Ectodermal cell (in vitro differentiated cells): ENCODE measurements around the gene TUBB4B.
"Not testable (repeated sequence)": the region's sequence is repeated elsewhere in the genome, so short reads cannot be mapped to it uniquely, and the experiment has no call there.

Experiments
- H3K27ac ChIP-seq: 2 replicates; pipeline ENCODE4 v1.7.0; 2013; ENCODE audit warnings: mild to moderate bottlenecking, low read depth, low read length; ENCODE audit not compliant: insufficient read depth, poor library complexity, severe bottlenecking
- H3K27me3 ChIP-seq: 2 replicates; pipeline ENCODE4 v1.7.0; 2013; ENCODE audit warnings: mild to moderate bottlenecking, low read length; ENCODE audit not compliant: insufficient read depth, control insufficient read depth, poor library complexity, severe bottlenecking
- H3K36me3 ChIP-seq: one replicate; pipeline ENCODE4 v1.7.0; 2013; ENCODE audit warnings: low read length; ENCODE audit not compliant: control insufficient read depth, insufficient read depth
- H3K4me1 ChIP-seq: one replicate; pipeline ENCODE4 v1.7.0; 2013; ENCODE audit warnings: low read length; ENCODE audit not compliant: control insufficient read depth, insufficient read depth
- H3K4me3 ChIP-seq: 2 replicates; pipeline ENCODE4 v1.7.0; 2013; ENCODE audit warnings: low read depth, low read length, control low read depth; ENCODE audit not compliant: insufficient read depth
- H3K9me3 ChIP-seq: 2 replicates; pipeline ENCODE4 v1.7.0; 2013; ENCODE audit warnings: mild to moderate bottlenecking, low read length, moderate library complexity; ENCODE audit not compliant: control insufficient read depth
- WGBS, 2 experiments: methylation state at CpG; one replicate each; pipeline ENCODE4 v1.1.7; 2013; ENCODE audit warnings: missing lambda C conversion rate in 2 of 2; 5-methylcytosine and 5-hydroxymethylcytosine counted together

TUBB4B gene

DNA sequence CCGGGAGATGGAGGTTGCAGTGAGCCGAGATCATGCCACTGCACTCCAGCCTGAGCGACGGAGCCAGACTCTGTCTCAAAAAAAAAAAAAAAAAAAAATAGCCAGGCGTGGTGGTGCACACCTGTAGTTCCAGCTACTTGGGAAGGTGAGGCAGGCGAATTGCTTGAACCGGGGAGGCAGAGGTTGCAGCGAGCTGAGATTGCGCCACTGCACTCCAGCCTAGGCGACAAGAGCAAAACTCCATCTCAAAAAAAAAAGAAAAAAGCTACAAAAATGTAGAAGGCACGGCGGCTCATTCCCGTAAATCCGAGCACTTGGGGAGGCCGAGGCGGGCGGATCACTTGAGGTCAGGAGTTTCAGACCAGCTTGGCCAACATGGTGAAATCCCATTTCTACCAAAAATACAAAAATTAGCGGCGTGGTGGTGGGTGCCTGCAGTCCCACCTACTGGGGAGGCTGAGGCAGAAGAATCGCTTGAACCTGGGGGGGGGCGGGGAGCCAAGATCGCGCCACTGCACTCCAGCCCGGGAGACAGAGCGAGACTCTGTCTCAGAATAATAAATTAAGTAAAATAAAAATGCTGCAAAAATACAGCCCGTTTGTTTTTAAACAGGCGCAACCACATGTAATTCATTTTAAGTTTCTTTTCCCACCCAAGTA, 1.4 kb upstream of the TUBB4B start:
- not testable (repeated sequence) for H3K9me3 ChIP-seq, H3K36me3 ChIP-seq, H3K27me3 ChIP-seq
- 64 to 65% methylated on average over 27 of the region's 27 CpGs for WGBS, 2 experiments
- Histone ChIP-seq H3K27ac (peak overlapping the region; percentile 91), H3K4me1 (peaks cover 50% of the 10 kb centered on the region), H3K4me3 (peak overlapping the region; percentile 81)

DNA sequence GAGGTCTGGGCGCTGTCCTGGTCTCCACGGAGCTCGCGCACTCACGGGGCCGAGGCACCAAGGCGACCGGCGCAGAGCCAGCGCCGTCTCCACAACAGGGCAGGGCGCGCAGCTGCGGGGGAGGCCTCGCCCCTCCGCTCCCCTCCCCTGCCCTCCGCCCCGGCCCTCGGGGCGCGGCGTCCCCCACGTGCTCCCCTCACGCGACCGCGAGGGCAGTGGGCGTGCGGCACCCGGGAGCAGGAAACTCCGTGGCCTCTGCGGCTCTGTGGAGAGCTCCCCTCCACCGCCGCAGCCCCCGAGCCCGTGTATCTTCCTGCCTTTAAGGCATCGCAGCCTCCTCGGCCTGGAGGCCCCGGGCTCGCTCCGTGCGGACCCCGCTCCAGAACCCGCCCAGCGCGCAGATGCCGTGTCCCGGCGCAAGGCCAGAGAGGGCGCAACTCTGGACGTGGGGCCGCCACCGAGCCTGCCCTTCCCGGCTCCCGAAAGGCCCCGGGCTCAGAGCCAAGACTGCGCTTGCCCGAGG, 708 bp upstream of the TUBB4B start:
- peaks cover 7% of the 10 kb centered on the region for H3K36me3 ChIP-seq
- H3K4me3 ChIP-seq: peak overlapping the region; percentile 81
- 0% methylated on average over 58 of the region's 58 CpGs for WGBS, 2 experiments
- H3K27me3 ChIP-seq: no peaks in the 10 kb centered on the region
- H3K9me3 ChIP-seq: no peaks in the 10 kb centered on the region
- peaks cover 50% of the 10 kb centered on the region for H3K4me1 ChIP-seq
- H3K27ac ChIP-seq: peak overlapping the region; percentile 91

DNA sequence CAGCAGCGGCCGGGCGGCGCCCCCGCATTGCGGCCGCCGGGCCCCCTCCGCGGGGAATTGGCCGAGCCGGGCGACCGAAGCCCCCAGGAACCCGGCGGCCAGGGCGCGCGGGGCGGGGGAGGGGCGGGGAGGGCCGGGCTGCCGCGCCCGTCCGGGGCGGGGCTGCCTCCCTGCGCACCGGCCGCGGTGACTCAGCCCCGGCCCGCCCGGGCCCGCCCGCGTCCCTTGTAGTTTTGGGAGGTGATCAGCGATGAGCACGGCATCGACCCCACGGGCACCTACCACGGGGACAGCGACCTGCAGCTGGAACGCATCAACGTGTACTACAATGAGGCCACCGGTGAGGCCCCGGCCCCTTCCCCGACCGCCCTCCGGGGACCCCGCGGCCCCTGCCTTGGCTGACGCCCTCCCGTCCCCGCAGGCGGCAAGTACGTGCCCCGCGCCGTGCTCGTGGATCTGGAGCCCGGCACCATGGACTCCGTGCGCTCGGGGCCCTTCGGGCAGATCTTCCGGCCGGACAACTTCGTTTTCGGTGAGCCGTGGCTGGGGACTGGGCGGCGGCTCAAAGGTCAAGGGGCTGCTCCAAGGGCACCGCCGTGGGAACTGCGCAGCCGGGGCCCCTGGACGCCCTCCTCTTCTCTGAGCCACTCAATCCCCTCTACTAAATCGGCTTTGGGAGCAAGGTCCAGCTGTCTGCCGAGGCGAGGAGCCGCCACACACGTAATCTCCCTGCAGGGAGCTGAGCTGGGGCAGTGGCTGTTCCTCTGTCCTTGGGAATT, 592 bp downstream of the TUBB4B start:
- Histone ChIP-seq H3K9me3 (no peaks in the 10 kb centered on the region), H3K4me3 (peak overlapping the region; percentile 80), H3K27ac (no peak overlapping the region), H3K27me3 (no peaks in the 10 kb centered on the region), H3K36me3 (peaks cover 7% of the 10 kb centered on the region), H3K4me1 (peaks cover 45% of the 10 kb centered on the region)
- WGBS, 2 experiments: 2 to 3% methylated on average over 83 of the region's 83 CpGs

DNA sequence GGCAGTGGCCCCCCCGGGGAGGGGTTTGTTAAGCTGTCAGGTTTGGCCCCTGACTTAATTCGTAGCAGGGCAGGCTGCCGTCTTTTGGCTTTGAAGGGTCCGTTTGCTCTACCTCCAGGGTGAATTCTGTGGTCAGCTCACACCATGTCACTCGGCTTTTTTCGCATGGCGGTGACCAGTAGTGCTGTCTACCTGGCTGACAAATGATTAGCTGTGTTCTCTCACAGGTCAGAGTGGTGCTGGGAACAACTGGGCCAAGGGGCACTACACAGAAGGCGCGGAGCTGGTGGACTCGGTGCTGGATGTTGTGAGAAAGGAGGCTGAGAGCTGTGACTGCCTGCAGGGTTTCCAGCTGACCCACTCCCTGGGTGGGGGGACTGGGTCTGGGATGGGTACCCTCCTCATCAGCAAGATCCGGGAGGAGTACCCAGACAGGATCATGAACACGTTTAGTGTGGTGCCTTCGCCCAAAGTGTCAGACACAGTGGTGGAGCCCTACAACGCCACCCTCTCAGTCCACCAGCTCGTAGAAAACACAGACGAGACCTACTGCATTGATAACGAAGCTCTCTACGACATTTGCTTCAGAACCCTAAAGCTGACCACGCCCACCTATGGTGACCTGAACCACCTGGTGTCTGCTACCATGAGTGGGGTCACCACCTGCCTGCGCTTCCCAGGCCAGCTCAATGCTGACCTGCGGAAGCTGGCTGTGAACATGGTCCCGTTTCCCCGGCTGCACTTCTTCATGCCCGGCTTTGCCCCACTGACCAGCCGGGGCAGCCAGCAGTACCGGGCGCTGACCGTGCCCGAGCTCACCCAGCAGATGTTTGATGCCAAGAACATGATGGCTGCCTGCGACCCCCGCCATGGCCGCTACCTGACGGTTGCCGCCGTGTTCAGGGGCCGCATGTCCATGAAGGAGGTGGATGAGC, 1.4 kb downstream of the TUBB4B start:
- 87 to 88% methylated on average over 36 of the region's 36 CpGs for WGBS, 2 experiments
- peaks cover 41% of the 10 kb centered on the region for H3K4me1 ChIP-seq
- no peaks in the 10 kb centered on the region for H3K27me3 ChIP-seq
- no peaks in the 10 kb centered on the region for H3K9me3 ChIP-seq
- H3K27ac ChIP-seq: no peak overlapping the region
- peaks cover 7% of the 10 kb centered on the region for H3K36me3 ChIP-seq
- H3K4me3 ChIP-seq: peak overlapping the region; percentile 80

DNA sequence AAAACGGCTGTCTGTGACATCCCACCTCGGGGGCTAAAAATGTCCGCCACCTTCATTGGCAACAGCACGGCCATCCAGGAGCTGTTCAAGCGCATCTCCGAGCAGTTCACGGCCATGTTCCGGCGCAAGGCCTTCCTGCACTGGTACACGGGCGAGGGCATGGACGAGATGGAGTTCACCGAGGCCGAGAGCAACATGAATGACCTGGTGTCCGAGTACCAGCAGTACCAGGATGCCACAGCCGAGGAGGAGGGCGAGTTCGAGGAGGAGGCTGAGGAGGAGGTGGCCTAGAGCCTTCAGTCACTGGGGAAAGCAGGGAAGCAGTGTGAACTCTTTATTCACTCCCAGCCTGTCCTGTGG, 2.2 kb downstream of the TUBB4B start:
- H3K4me1 ChIP-seq: peaks cover 36% of the 10 kb centered on the region
- not testable (repeated sequence) for H3K27ac ChIP-seq, H3K36me3 ChIP-seq, H3K9me3 ChIP-seq, H3K27me3 ChIP-seq, H3K4me3 ChIP-seq
- WGBS, 2 experiments: 96 to 97% methylated on average over 18 of the region's 18 CpGs

DNA sequence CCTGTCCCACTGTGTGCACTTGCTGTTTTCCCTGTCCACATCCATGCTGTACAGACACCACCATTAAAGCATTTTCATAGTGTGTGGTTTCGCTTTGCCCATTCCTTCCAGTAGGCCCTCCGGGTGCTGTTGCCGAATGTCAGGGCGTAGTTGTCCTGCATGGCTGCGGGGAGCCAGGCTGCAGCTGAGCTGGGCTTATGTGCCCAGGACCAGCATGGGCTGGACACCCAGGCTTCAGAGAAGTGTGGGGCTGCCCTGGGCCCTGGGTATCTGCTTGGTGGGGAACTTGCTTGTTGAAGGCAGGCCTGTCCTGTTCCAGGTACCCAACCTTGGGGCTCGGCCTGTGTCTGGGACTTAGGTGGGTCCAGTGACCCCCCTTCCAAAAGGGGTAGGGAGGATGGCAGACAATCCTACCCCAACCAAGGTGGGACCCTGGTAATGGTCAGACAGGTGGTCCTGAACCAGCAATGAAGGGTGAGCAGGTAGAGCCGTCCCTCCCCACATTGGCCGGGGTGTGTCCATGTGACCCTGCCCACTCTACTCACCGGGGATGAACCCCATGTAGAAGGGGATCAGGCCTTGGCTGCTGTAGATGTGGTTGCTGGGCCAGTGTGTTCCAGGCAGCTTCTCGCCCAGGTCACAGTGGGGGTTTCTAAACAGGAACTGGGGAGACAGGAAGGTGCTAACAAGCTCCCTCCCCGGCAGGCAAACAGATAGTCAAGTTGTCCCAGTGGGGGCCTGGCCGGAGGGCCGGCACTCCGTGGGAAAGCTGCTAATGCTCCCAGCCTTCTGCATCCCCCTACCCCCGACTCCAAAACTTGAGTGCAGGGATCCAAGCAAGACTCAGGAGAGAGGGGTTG, 2.8 kb downstream of the TUBB4B start:
- 75 to 80% methylated on average over 15 of the region's 15 CpGs for WGBS, 2 experiments
- Histone ChIP-seq H3K27me3 (no peaks in the 10 kb centered on the region), H3K4me1 (peaks cover 34% of the 10 kb centered on the region), H3K27ac (no peak overlapping the region), H3K9me3 (no peaks in the 10 kb centered on the region), H3K4me3 (no peak overlapping the region), H3K36me3 (peaks cover 7% of the 10 kb centered on the region)

DNA sequence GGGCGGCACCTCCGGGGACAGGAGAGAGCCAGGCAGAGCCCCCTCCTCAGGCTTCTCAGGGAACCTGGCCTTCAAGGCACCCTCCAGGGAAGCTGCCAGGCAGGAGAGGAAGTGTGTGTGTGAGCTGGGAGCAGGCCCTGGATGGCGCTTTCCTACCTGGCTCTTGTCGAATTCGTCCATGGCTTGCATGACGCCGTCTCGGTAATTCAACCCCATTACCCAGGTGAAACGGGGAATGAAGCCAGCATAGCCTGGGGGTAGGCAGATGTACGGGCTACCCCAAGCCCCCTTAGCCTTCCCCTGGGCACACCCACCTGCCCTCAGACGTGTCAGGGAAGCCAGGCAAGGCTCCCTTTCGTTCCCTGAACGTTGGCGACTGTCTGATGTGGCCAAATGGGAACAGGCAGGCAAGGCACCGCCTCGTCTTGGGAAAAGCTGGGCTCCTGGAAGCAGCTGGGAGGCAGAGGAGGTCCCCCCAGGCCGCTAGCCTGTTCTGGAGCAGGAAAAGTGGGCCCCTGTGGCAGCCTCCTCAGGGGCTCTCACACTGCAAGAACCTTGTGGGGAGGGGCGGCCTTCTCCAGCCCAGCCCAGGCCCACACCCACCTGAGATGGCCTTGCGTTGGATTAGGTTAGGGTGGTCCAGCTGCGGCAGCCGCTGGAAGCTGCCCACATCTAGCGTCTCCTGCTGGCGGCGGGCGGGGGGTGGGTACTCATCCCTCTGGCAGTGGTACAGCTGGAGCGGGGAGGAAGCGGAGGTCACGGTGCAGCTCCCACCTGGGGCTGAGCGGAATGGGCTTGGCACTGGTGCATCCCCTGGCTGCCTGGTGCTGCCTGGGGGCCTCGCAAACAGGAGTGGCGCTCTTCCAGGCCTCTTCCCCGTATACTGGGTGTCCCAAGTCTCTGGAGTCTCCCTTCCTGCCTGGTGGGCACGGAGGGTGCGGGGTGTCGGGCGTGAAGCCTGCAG, 3.7 kb downstream of the TUBB4B start:
- 75 to 77% methylated on average over 36 of the region's 36 CpGs for WGBS, 2 experiments
- H3K4me1 ChIP-seq: peaks cover 29% of the 10 kb centered on the region
- peaks cover 7% of the 10 kb centered on the region for H3K36me3 ChIP-seq
- H3K9me3 ChIP-seq: no peaks in the 10 kb centered on the region
- H3K27me3 ChIP-seq: no peaks in the 10 kb centered on the region
- H3K4me3 ChIP-seq: no peak overlapping the region
- no peak overlapping the region for H3K27ac ChIP-seq

DNA sequence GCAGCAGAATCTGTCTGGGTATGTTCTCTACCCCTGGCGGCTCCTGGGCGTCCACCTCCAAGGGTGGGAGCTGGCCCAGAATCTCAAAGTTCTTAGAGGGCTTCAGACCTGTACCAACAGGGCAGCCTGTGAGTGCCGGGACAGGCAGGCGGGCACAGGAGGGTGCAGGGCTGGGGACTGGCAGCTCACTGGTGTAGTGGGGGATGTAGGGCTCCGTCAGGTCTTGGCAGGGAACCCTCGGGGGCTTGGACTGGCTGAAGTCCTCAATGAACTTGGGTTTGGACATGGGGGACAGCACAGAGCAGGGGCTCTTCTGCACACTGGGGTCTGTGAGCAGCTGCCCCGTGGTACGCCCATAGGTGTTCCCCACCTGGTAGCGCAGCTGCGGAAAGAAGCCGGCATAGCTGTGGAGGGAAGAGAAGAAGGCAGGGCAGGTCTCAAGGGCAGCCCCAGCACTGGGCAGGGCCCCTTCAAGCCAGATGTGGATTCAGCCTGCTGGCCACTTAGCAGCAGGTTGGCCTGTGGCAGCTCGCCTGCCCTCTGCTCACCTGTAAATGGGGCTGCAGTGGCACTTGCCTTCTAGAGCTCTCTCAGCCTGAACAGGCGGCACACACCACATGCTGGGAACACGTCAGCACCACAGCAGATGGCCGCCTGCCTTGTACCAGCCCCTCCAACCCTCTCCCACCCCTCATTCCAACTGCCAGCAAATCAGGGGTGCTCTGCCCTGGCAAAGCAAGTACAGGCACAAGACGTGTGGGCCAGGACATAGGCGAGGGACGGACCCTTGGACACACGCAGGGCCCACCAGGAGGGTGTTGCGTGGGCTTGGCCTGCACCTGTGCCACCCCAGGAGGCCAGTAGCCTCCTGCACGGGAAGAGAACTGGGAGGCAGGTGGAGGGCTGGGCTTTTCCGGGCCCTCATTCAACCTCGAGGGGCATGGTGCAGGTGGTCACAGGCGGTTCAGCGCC, 4.6 kb downstream of the TUBB4B start:
- H3K36me3 ChIP-seq: peaks cover 7% of the 10 kb centered on the region
- no peak overlapping the region for H3K4me3 ChIP-seq
- H3K27me3 ChIP-seq: no peaks in the 10 kb centered on the region
- WGBS, 2 experiments: 91 to 92% methylated on average over 25 of the region's 25 CpGs
- H3K9me3 ChIP-seq: no peaks in the 10 kb centered on the region
- peaks cover 32% of the 10 kb centered on the region for H3K4me1 ChIP-seq
- no peak overlapping the region for H3K27ac ChIP-seq
